Bone marrow (tissue), 2 donors: Measurements from ENCODE around the gene EDC4.
"Not testable (repeated sequence)": the region's sequence is repeated elsewhere in the genome, so short reads cannot be mapped to it uniquely, and the experiment has no call there.

Experiments
- DNase-seq, 2 donors: peaks; one replicate each; lab custom pipeline; 2025; lab: John Stamatoyannopoulos, UW

EDC4 gene

GRCh38 chr16:67914758-67915495 is 42.1 kb downstream of the EDC4 start:
- no peak for DNase-seq

GRCh38 chr16:67915496-67915769 is 42.6 kb downstream of the EDC4 start:
- DNase-seq = not testable (repeated sequence)

GRCh38 chr16:67915831-67916723 is 43.2 kb downstream of the EDC4 start:
- no peak for DNase-seq

GRCh38 chr16:67917140-67917851 is 44.4 kb downstream of the EDC4 start:
- DNase-seq = no peak

- DNase-seq = peak in 1 of 2 donors; percentile 47
These were observed 45.0 kb downstream of the EDC4 start for GRCh38 chr16:67917852-67918236.

GRCh38 chr16:67919622-67920221 is 46.9 kb downstream of the EDC4 start:
- no peak for DNase-seq

GRCh38 chr16:67922221-67922620 is 49.4 kb downstream of the EDC4 start:
- DNase-seq = no peak

- DNase-seq = no peak
These were observed 49.9 kb downstream of the EDC4 start for GRCh38 chr16:67922740-67923139.

GRCh38 chr16:67923414-67924116 is 50.7 kb downstream of the EDC4 start:
- DNase-seq = no peak

GRCh38 chr16:67924140-67924906 is 51.5 kb downstream of the EDC4 start:
- no peak for DNase-seq

GRCh38 chr16:67926181-67926750 is 53.4 kb downstream of the EDC4 start:
- no peak for DNase-seq

- no peak for DNase-seq
These were observed 54.5 kb downstream of the EDC4 start for GRCh38 chr16:67927131-67927941.

- DNase-seq = no peak
These were observed 55.3 kb downstream of the EDC4 start for GRCh38 chr16:67928147-67928546.

GRCh38 chr16:67928561-67929364 is 55.9 kb downstream of the EDC4 start:
- peak; percentile 14 to 44 for DNase-seq

- no peak for DNase-seq
These were observed 57.3 kb downstream of the EDC4 start for GRCh38 chr16:67930191-67930590.

GRCh38 chr16:67930678-67931211 is 57.9 kb downstream of the EDC4 start:
- no peak for DNase-seq
